Muscle layer of colon (tissue), 2 donors: ENCODE measurements around the gene FAT1.
"Not testable (repeated sequence)": the region's sequence is repeated elsewhere in the genome, so short reads cannot be mapped to it uniquely, and the experiment has no call there.

Source experiments
- H3K27ac ChIP-seq: one replicate; pipeline ENCODE4 v1.7.0; 2013; ENCODE audit warnings: low read depth, mild to moderate bottlenecking, low read length, moderate library complexity
- H3K27me3 ChIP-seq, 2 donors: one replicate each; pipeline ENCODE4 v1.7.0; 2013; ENCODE audit warnings: low read length in 2 of 2, mild to moderate bottlenecking in 2 of 2; ENCODE audit not compliant: insufficient read depth in 2 of 2, control insufficient read depth in 1 of 2
- H3K36me3 ChIP-seq: one replicate; pipeline ENCODE4 v1.7.0; 2013; ENCODE audit warnings: mild to moderate bottlenecking, low read length; ENCODE audit not compliant: insufficient read depth
- H3K4me1 ChIP-seq: one replicate; pipeline ENCODE4 v1.7.0; 2013; ENCODE audit warnings: mild to moderate bottlenecking, low read length; ENCODE audit not compliant: insufficient read depth
- H3K4me3 ChIP-seq, 2 donors: one replicate each; pipeline ENCODE4 v1.7.0; 2013; ENCODE audit warnings: low read length in 2 of 2, low read depth in 1 of 2, mild to moderate bottlenecking in 1 of 2, moderate library complexity in 1 of 2
- H3K9ac ChIP-seq: one replicate; pipeline ENCODE4 v1.7.0; 2013; ENCODE audit warnings: low read length
- H3K9me3 ChIP-seq: one replicate; pipeline ENCODE4 v1.7.0; 2013; ENCODE audit warnings: mild to moderate bottlenecking, low read length
- donor health status: abdominal sarcoma.
- donor health status: Adenocarcinoma of cecum.

Gene FAT1

GRCh38 chr4:186669159-186669731 lies 54.4 kb downstream of the FAT1 start:
- H3K9ac ChIP-seq: peak overlapping the region; percentile 2
- peak overlapping the region in 1 of 2 donors; percentile 0 for H3K4me3 ChIP-seq
- H3K27ac ChIP-seq: no peak overlapping the region
- no peaks in the 10 kb centered on the region for H3K9me3 ChIP-seq
- no peaks in the 10 kb centered on the region for H3K27me3 ChIP-seq
- peaks cover 34% of the 10 kb centered on the region for H3K4me1 ChIP-seq
- no peaks in the 10 kb centered on the region for H3K36me3 ChIP-seq

- Histone ChIP-seq H3K27ac (no peak overlapping the region), H3K9ac (no peak overlapping the region), H3K9me3 (no peaks in the 10 kb centered on the region), H3K4me3 (no peak overlapping the region), H3K36me3 (peaks cover under 1% of the 10 kb centered on the region), H3K27me3 (no peaks in the 10 kb centered on the region), H3K4me1 (peaks cover 25% of the 10 kb centered on the region)
Measured at GRCh38 chr4:186666750-186667149, 56.9 kb downstream of the FAT1 start.

- H3K4me3 ChIP-seq: no peak overlapping the region
- H3K27ac ChIP-seq: no peak overlapping the region
- H3K4me1 ChIP-seq: peaks cover 25% of the 10 kb centered on the region
- no peaks in the 10 kb centered on the region for H3K27me3 ChIP-seq
- H3K36me3 ChIP-seq: peaks cover 6% of the 10 kb centered on the region
- H3K9me3 ChIP-seq: no peaks in the 10 kb centered on the region
- no peak overlapping the region for H3K9ac ChIP-seq
Measured at GRCh38 chr4:186666252-186666651, 57.4 kb downstream of the FAT1 start.

DNA sequence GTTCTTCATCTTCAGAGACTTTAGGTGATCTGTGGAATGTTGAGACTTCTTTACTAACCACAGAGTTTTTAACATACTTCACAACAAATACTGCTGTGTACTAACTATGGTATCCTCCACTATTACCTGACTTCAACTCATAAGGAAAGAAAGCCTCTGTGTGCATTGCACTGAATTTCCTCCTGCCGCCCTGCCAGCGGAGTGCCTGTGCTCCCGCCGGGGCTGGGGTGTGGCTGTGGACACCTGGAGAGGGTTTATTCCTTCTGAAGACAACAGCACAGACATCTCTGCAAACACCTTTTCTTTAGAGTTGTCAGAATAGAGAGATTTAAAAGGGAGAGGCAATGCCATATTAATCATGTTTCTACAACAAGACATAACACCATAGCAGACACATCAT lies 63.3 kb downstream of the FAT1 start:
- Histone ChIP-seq H3K9me3 (no peaks in the 10 kb centered on the region), H3K36me3 (peaks cover 20% of the 10 kb centered on the region), H3K9ac (no peak overlapping the region), H3K4me1 (no peaks in the 10 kb centered on the region), H3K27ac (no peak overlapping the region), H3K27me3 (no peaks in the 10 kb centered on the region), H3K4me3 (no peak overlapping the region)

DNA sequence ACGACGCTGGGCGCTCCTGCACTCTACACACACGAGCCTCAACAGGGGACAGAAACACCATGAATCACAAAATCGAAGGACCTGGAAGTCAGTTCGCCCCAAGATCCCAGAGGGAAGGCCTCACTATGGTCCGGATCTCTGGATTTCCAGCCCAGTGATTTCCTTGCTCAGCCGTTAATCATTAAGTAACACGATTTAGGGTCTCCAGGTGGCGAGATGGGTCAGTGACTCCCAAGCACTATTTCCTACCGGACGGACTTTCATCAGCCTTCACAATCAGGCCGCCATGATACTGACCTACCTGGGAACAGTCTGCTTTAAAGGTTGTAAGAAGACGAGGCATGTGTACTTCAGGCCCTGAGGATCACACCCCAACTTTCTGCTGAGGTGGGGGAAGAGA lies 63.7 kb downstream of the FAT1 start:
- H3K27ac ChIP-seq: no peak overlapping the region
- H3K4me1 ChIP-seq: no peaks in the 10 kb centered on the region
- no peak overlapping the region for H3K4me3 ChIP-seq
- no peak overlapping the region for H3K9ac ChIP-seq
- no peaks in the 10 kb centered on the region for H3K27me3 ChIP-seq
- peaks cover 20% of the 10 kb centered on the region for H3K36me3 ChIP-seq
- no peaks in the 10 kb centered on the region for H3K9me3 ChIP-seq

GRCh38 chr4:186659456-186659855 lies 64.2 kb downstream of the FAT1 start:
- peaks cover 20% of the 10 kb centered on the region for H3K36me3 ChIP-seq
- not testable (repeated sequence) for H3K27ac ChIP-seq, H3K9me3 ChIP-seq, H3K4me1 ChIP-seq, H3K9ac ChIP-seq, H3K4me3 ChIP-seq, H3K27me3 ChIP-seq

DNA sequence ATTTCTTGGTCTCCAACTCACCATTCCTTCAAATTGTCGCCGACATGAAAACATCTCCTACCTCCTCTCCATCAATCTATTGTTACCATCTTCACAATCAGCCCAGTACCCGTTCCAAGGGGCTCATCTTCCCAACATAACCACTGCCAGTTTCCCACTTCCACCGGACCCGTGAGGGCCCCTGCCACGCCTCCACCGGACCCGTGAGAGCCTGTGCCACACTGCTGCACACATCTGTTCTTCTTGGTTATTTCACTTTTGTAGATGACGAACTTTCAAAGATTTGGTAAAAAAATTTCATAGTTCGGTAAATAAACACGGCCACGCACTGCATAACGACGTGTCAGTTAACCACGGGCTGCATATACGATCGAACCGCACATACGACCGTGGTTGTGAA lies 65.0 kb downstream of the FAT1 start:
- H3K4me1 ChIP-seq: no peaks in the 10 kb centered on the region
- no peak overlapping the region for H3K9ac ChIP-seq
- no peaks in the 10 kb centered on the region for H3K9me3 ChIP-seq
- H3K27me3 ChIP-seq: no peaks in the 10 kb centered on the region
- no peak overlapping the region for H3K27ac ChIP-seq
- no peak overlapping the region for H3K4me3 ChIP-seq
- peaks cover 20% of the 10 kb centered on the region for H3K36me3 ChIP-seq

DNA sequence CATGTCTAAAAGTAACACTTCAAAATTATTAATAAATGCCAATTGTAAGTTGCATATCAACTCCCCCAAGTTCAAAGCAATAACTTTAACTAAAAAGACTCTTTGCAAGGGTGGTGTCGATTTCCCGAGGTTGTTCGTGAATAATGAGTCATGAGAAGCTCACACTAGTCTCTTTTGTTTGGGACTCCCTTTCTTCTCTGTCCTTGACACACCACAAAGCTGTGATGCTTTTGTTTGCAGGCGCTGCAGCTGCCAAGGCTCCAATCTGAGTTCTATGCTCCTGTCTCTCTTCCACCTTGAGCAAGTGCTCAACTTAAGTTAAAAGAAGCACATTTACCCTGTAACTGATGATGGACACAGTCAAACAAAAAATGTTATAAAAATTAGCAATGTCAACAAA lies 65.9 kb downstream of the FAT1 start:
- Histone ChIP-seq H3K27ac (no peak overlapping the region), H3K9me3 (no peaks in the 10 kb centered on the region)

DNA sequence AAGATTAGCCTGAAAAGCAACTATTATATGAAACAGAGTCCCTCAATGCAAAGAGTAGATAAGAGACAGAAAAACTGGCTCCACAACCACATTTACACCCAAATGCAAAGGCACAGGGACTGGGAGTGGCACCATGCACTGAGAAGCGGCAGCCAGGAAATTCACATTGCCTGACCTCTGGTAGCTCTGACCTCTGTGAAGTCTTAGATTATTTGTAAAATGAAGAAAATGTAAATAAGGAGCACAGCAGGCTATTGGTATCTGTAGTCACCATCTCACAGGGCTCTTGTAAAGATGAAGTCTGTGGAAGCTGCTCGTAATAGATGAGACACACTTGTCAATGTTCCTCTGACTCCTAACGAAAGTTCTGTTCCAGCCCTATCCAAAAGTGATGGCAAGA lies 69.7 kb downstream of the FAT1 start:
- H3K27ac ChIP-seq: no peak overlapping the region
- H3K9ac ChIP-seq: no peak overlapping the region

More for the DNA sequence above, 65.9 kb downstream of the FAT1 start:
- Histone ChIP-seq H3K36me3 (peaks cover 20% of the 10 kb centered on the region), H3K9ac (no peak overlapping the region), H3K4me3 (no peak overlapping the region), H3K27me3 (no peaks in the 10 kb centered on the region), H3K4me1 (no peaks in the 10 kb centered on the region)

GRCh38 chr4:186651624-186652023 lies 72.0 kb downstream of the FAT1 start:
- Histone ChIP-seq H3K9ac (no peak overlapping the region), H3K27ac (peak overlapping the region; percentile 29), H3K4me3 (peak overlapping the region; percentile 31 to 32), H3K4me1 (peaks cover 4% of the 10 kb centered on the region), H3K36me3 (peaks cover 3% of the 10 kb centered on the region), H3K27me3 (no peaks in the 10 kb centered on the region), H3K9me3 (no peaks in the 10 kb centered on the region)

More for the DNA sequence above, 69.7 kb downstream of the FAT1 start:
- Histone ChIP-seq H3K4me3 (no peak overlapping the region), H3K36me3 (no peaks in the 10 kb centered on the region), H3K9me3 (no peaks in the 10 kb centered on the region), H3K4me1 (peaks cover 4% of the 10 kb centered on the region), H3K27me3 (no peaks in the 10 kb centered on the region)

- no peaks in the 10 kb centered on the region for H3K27me3 ChIP-seq
- peak overlapping the region; percentile 31 to 32 for H3K4me3 ChIP-seq
- peak overlapping the region; percentile 29 for H3K27ac ChIP-seq
- H3K9ac ChIP-seq: no peak overlapping the region
- peaks cover 3% of the 10 kb centered on the region for H3K36me3 ChIP-seq
- H3K9me3 ChIP-seq: no peaks in the 10 kb centered on the region
- peaks cover 4% of the 10 kb centered on the region for H3K4me1 ChIP-seq
Measured at GRCh38 chr4:186651181-186651603, 72.5 kb downstream of the FAT1 start.

GRCh38 chr4:186650401-186651180 lies 73.1 kb downstream of the FAT1 start:
- no peak overlapping the region for H3K4me3 ChIP-seq
- H3K4me1 ChIP-seq: peaks cover 4% of the 10 kb centered on the region
- no peaks in the 10 kb centered on the region for H3K27me3 ChIP-seq
- no peak overlapping the region for H3K9ac ChIP-seq
- H3K36me3 ChIP-seq: peaks cover 3% of the 10 kb centered on the region
- no peaks in the 10 kb centered on the region for H3K9me3 ChIP-seq
- no peak overlapping the region for H3K27ac ChIP-seq
